ENCODE results near the gene STAB1.

DNA sequence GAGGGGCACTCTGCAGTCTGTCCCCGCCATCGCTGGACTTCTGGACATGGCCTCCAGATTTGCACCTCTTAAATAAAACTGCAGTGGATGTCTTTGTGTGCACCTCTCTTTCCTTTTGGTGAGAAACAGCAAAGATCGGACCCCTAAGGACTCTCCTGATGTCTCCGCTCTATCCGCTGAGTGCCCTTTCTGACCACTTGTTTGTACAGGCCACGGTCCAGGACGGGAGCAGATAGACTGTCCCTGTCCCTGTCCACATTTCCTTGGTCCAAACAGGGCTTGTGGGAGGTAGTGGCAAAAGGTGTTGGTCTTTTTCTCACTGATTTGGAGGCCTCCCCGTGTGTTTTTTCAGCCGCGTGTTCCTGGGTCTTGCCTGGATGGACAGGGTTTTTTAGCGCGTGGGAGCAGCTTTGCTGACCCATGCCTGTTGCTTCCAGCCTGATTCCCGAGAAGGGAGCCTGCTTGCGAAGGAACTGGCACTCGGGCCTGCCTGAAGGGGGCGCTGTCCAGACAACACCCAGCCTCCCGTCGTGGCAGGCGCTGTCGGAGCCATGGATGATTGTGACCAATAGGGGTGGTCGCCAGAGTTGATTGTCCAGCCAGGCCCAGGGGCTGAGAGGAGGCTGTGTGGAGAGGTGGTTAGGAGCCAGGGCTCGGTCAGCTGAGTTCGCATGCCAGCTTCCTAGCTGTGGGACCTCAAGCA, 13.2 kb upstream of the STAB1 start:
- TF ChIP-seq EZH2 (IDR thresholded peaks at IDR 0.05) (no peak), POLR2AphosphoS5 (IDR thresholded peaks at IDR 0.05; ENCODE audit: borderline replicate concordance, low read depth, low read length) (no peak)

All from SK-N-MC (cell line).